Measurements from ENCODE around the gene ALK. TPM values are rescaled to one million over a fixed set of nuclear protein-coding genes. Genes with fewer than 3 reads are reported as not detected.

Gene ALK
- total RNA-seq, 1 donor from 2014 or later: 0.14 TPM

DNA sequence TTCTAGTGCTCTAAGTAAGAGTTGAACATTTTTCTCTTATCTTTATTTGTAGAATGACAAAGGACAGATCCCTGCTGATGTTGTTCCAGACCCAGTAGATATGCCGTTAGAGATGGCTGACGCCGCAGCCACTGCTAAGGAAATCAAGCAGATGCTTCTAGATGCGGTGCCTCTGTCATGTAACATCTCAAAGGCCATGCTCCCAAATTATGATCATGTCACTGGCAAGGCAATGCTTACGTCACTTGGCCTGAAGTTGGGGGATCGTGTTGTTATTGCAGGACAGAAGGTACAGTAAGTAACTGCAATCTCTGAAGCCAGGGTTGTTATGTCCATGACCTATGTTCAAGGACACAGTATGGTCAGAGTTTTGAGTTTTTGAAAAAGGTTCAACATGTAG is 777.7 kb downstream of the ALK start:
- peaks cover 21% of the 10 kb centered on the region for H3K36me3 ChIP-seq
- no peaks in the 10 kb centered on the region for H3K4me1 ChIP-seq
- H3K4me3 ChIP-seq: no peak overlapping the region
- intact Hi-C loops (cut with micrococcal nuclease): no loop called here
- peaks cover 7% of the 10 kb centered on the region for H3K9me3 ChIP-seq (replicated peaks)
- H3K27ac ChIP-seq (replicated peaks): no peak overlapping the region
- no peaks in the 10 kb centered on the region for H3K27me3 ChIP-seq (ENCODE audit: low read depth)
- no peak for DNase-seq
- TF ChIP-seq, protein P1, sequence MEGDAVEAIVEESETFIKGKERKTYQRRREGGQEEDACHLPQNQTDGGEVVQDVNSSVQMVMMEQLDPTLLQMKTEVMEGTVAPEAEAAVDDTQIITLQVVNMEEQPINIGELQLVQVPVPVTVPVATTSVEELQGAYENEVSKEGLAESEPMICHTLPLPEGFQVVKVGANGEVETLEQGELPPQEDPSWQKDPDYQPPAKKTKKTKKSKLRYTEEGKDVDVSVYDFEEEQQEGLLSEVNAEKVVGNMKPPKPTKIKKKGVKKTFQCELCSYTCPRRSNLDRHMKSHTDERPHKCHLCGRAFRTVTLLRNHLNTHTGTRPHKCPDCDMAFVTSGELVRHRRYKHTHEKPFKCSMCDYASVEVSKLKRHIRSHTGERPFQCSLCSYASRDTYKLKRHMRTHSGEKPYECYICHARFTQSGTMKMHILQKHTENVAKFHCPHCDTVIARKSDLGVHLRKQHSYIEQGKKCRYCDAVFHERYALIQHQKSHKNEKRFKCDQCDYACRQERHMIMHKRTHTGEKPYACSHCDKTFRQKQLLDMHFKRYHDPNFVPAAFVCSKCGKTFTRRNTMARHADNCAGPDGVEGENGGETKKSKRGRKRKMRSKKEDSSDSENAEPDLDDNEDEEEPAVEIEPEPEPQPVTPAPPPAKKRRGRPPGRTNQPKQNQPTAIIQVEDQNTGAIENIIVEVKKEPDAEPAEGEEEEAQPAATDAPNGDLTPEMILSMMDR (IDR thresholded peaks at IDR 0.05; ENCODE audit: borderline replicate concordance): no peak

Other genes with a start within 250 kb of the ALK start
- gene YPEL5, start 225.4 kb upstream of the ALK start, total RNA-seq: 63.6 TPM

Data from left ventricle myocardium inferior (tissue), 1 donor.